Type B pancreatic cell (in vitro differentiated cells): ENCODE data around the gene ORMDL2. TPM values are rescaled to one million over a fixed set of nuclear protein-coding genes. Genes with fewer than 3 reads are reported as not detected.

Experiments used
- DNase-seq: peaks from one replicate; pipeline ENCODE4 v3.0.0; 2021; ENCODE audit warnings: mixed read lengths; ENCODE audit not compliant: unreplicated experiment; ENCODE audit errors: extremely low spot score
- H3K27ac Mint-ChIP-seq: 2 replicates; pipeline ENCODE4 v1.8.0; 2021; ENCODE audit warnings: mild to moderate bottlenecking, mixed read lengths
- H3K27me3 Mint-ChIP-seq: 2 replicates; pipeline ENCODE4 v1.8.0; 2021; ENCODE audit warnings: mixed read lengths
- H3K36me3 Mint-ChIP-seq: 2 replicates; pipeline ENCODE4 v1.8.0; 2021; ENCODE audit warnings: mixed read lengths
- H3K4me1 Mint-ChIP-seq: one replicate; pipeline ENCODE4 v1.8.0; 2021; ENCODE audit warnings: mixed read lengths; ENCODE audit not compliant: unreplicated experiment
- H3K4me3 Mint-ChIP-seq: 2 replicates; pipeline ENCODE4 v1.8.0; 2021; ENCODE audit warnings: mild to moderate bottlenecking, mixed read lengths
- H3K9me3 Mint-ChIP-seq: 2 replicates; pipeline ENCODE4 v1.8.0; 2021; ENCODE audit warnings: mixed read lengths
- CTCF ChIP-seq: fragments of 200-600 bp; sonication (generic); conservative IDR thresholded peaks from 2 replicates; pipeline ENCODE4 v1.5.0; 2021; ENCODE audit warnings: antibody characterized with exemption, mild to moderate bottlenecking
- total RNA-seq: library from RNA; stranded (reverse); gene quantifications from 2 replicates; pipeline ENCODE4 v1.2.1, GENCODE V29; 2021; ENCODE audit warnings: low replicate concordance

ORMDL2 gene
- total RNA-seq, 1 donor from 2014 or later, result 50.9 TPM

- H3K9me3 Mint-ChIP-seq, result no peaks in the 10 kb centered on the region
- peaks cover 3% of the 10 kb centered on the region for H3K4me1 Mint-ChIP-seq
- no peaks in the 10 kb centered on the region for H3K27me3 Mint-ChIP-seq
- no peak for DNase-seq
- TF ChIP-seq CTCF, result no peak
- H3K36me3 Mint-ChIP-seq, result peaks cover 45% of the 10 kb centered on the region
- H3K4me3 Mint-ChIP-seq, result no peak overlapping the region
- no peak overlapping the region for H3K27ac Mint-ChIP-seq
Observed at GRCh38 chr12:55789171-55789570, 28.7 kb upstream of the ORMDL2 start.

- peaks cover 46% of the 10 kb centered on the region for H3K36me3 Mint-ChIP-seq
- H3K4me3 Mint-ChIP-seq, result no peak overlapping the region
- no peaks in the 10 kb centered on the region for H3K27me3 Mint-ChIP-seq
- H3K27ac Mint-ChIP-seq, result no peak overlapping the region
- H3K4me1 Mint-ChIP-seq, result peaks cover 3% of the 10 kb centered on the region
- no peaks in the 10 kb centered on the region for H3K9me3 Mint-ChIP-seq
- no peak for DNase-seq
- TF ChIP-seq CTCF, result no peak
Observed at GRCh38 chr12:55789893-55790292, 27.9 kb upstream of the ORMDL2 start.

- Mint-ChIP-seq H3K27me3 (no peaks in the 10 kb centered on the region), H3K9me3 (no peaks in the 10 kb centered on the region), H3K4me1 (peaks cover 11% of the 10 kb centered on the region), H3K36me3 (peaks cover 26% of the 10 kb centered on the region), H3K4me3 (no peak overlapping the region), H3K27ac (no peak overlapping the region)
- TF ChIP-seq CTCF, result no peak
- no peak for DNase-seq
Observed at GRCh38 chr12:55795950-55796349, 21.9 kb upstream of the ORMDL2 start.

- peak; percentile 79 for TF ChIP-seq CTCF
- H3K27me3 Mint-ChIP-seq, result no peaks in the 10 kb centered on the region
- no peak overlapping the region for H3K27ac Mint-ChIP-seq
- DNase-seq, result no peak
- no peaks in the 10 kb centered on the region for H3K9me3 Mint-ChIP-seq
- peaks cover 20% of the 10 kb centered on the region for H3K36me3 Mint-ChIP-seq
- peaks cover 11% of the 10 kb centered on the region for H3K4me1 Mint-ChIP-seq
- no peak overlapping the region for H3K4me3 Mint-ChIP-seq
Observed at GRCh38 chr12:55797068-55797467, 20.8 kb upstream of the ORMDL2 start.

GRCh38 chr12:55797550-55797949, 20.3 kb upstream of the ORMDL2 start:
- Mint-ChIP-seq H3K27ac (no peak overlapping the region), H3K4me3 (no peak overlapping the region), H3K36me3 (peaks cover 19% of the 10 kb centered on the region), H3K27me3 (no peaks in the 10 kb centered on the region), H3K9me3 (no peaks in the 10 kb centered on the region), H3K4me1 (peaks cover 11% of the 10 kb centered on the region)
- DNase-seq, result no peak
- no peak for TF ChIP-seq CTCF

- H3K4me1 Mint-ChIP-seq, result peaks cover 6% of the 10 kb centered on the region
- H3K4me3 Mint-ChIP-seq, result no peak overlapping the region
- no peaks in the 10 kb centered on the region for H3K27me3 Mint-ChIP-seq
- no peak for TF ChIP-seq CTCF
- DNase-seq, result no peak
- H3K36me3 Mint-ChIP-seq, result peaks cover 19% of the 10 kb centered on the region
- no peaks in the 10 kb centered on the region for H3K9me3 Mint-ChIP-seq
- no peak overlapping the region for H3K27ac Mint-ChIP-seq
Observed at GRCh38 chr12:55806982-55807381, 10.9 kb upstream of the ORMDL2 start.
